GM19372 (cell line): ENCODE measurements around the gene FAM222B.
"Not testable (repeated sequence)": the region's sequence is repeated elsewhere in the genome, so short reads cannot be mapped to it uniquely, and the experiment has no call there.

Experiments used
- ATAC-seq: cut with Tn5 transposase; IDR thresholded peaks from one replicate; pipeline ENCODE4 v1.9.1; 2021; ENCODE audit warnings: mild to moderate bottlenecking, low read depth, moderate library complexity; ENCODE audit not compliant: unreplicated experiment

Gene FAM222B

GRCh38 chr17:28843816-28844148 is 1.2 kb upstream of the FAM222B start:
- no peak for ATAC-seq

- no peak for ATAC-seq
These were observed 699 bp downstream of the FAM222B start for GRCh38 chr17:28841901-28842281.

- ATAC-seq, result no peak
These were observed 3.4 kb downstream of the FAM222B start for GRCh38 chr17:28839221-28839620.

GRCh38 chr17:28836541-28836940 is 6.0 kb downstream of the FAM222B start:
- ATAC-seq, result not testable (repeated sequence)

- no peak for ATAC-seq
These were observed 8.2 kb downstream of the FAM222B start for GRCh38 chr17:28834420-28834819.

- no peak for ATAC-seq
These were observed 14.1 kb downstream of the FAM222B start for GRCh38 chr17:28828294-28829040.

- ATAC-seq, result no peak
These were observed 14.9 kb downstream of the FAM222B start for GRCh38 chr17:28827672-28828071.

- ATAC-seq, result no peak
These were observed 23.0 kb downstream of the FAM222B start for GRCh38 chr17:28819582-28819981.

GRCh38 chr17:28818819-28819221 is 23.8 kb downstream of the FAM222B start:
- ATAC-seq, result no peak

GRCh38 chr17:28816540-28816939 is 26.1 kb downstream of the FAM222B start:
- no peak for ATAC-seq

GRCh38 chr17:28812748-28813377 is 29.7 kb downstream of the FAM222B start:
- no peak for ATAC-seq

GRCh38 chr17:28812091-28812747 is 30.4 kb downstream of the FAM222B start:
- ATAC-seq, result peak; percentile 98

- no peak for ATAC-seq
These were observed 30.9 kb downstream of the FAM222B start for GRCh38 chr17:28811651-28812090.

GRCh38 chr17:28810437-28810836 is 32.2 kb downstream of the FAM222B start:
- no peak for ATAC-seq

- no peak for ATAC-seq
These were observed 34.5 kb downstream of the FAM222B start for GRCh38 chr17:28807925-28808634.

- ATAC-seq, result no peak
These were observed 46.5 kb downstream of the FAM222B start for GRCh38 chr17:28796062-28796461.

- ATAC-seq, result not testable (repeated sequence)
These were observed 47.6 kb downstream of the FAM222B start for GRCh38 chr17:28794846-28795441.

- no peak for ATAC-seq
These were observed 49.5 kb downstream of the FAM222B start for GRCh38 chr17:28792877-28793661.

GRCh38 chr17:28788100-28788499 is 54.5 kb downstream of the FAM222B start:
- no peak for ATAC-seq

GRCh38 chr17:28783161-28783560 is 59.4 kb downstream of the FAM222B start:
- ATAC-seq, result no peak
